Nephron progenitor cell (in vitro differentiated cells): ENCODE data around the gene RHBDF2.

Experiments used
- DNase-seq: peaks from one replicate; pipeline ENCODE4 v3.0.0; 2021
- H3K27ac Mint-ChIP-seq: 2 replicates; pipeline ENCODE4 v1.8.0; 2021; ENCODE audit warnings: mild to moderate bottlenecking, moderate library complexity, mixed read lengths
- H3K27me3 Mint-ChIP-seq: 2 replicates; pipeline ENCODE4 v1.8.0; 2021; ENCODE audit warnings: mild to moderate bottlenecking, low read depth, mixed read lengths; ENCODE audit not compliant: poor library complexity
- H3K36me3 Mint-ChIP-seq: 2 replicates; pipeline ENCODE4 v1.8.0; 2021; ENCODE audit warnings: low read depth, mixed read lengths
- H3K4me1 Mint-ChIP-seq: 2 replicates; pipeline ENCODE4 v1.8.0; 2021; ENCODE audit warnings: mixed read lengths
- H3K4me3 Mint-ChIP-seq: 2 replicates; pipeline ENCODE4 v1.8.0; 2021; ENCODE audit warnings: mild to moderate bottlenecking, moderate library complexity, mixed read lengths
- H3K9me3 Mint-ChIP-seq: 2 replicates; pipeline ENCODE4 v1.8.0; 2021; ENCODE audit warnings: mild to moderate bottlenecking, moderate library complexity, mixed read lengths
- TF ChIP-seq, protein P1 (sequence below): fragments of 200-600 bp; sonication (generic); IDR thresholded peaks from 2 replicates; pipeline ENCODE4 v1.5.0; 2021; ENCODE audit warnings: antibody characterized with exemption

RHBDF2 gene

DNA sequence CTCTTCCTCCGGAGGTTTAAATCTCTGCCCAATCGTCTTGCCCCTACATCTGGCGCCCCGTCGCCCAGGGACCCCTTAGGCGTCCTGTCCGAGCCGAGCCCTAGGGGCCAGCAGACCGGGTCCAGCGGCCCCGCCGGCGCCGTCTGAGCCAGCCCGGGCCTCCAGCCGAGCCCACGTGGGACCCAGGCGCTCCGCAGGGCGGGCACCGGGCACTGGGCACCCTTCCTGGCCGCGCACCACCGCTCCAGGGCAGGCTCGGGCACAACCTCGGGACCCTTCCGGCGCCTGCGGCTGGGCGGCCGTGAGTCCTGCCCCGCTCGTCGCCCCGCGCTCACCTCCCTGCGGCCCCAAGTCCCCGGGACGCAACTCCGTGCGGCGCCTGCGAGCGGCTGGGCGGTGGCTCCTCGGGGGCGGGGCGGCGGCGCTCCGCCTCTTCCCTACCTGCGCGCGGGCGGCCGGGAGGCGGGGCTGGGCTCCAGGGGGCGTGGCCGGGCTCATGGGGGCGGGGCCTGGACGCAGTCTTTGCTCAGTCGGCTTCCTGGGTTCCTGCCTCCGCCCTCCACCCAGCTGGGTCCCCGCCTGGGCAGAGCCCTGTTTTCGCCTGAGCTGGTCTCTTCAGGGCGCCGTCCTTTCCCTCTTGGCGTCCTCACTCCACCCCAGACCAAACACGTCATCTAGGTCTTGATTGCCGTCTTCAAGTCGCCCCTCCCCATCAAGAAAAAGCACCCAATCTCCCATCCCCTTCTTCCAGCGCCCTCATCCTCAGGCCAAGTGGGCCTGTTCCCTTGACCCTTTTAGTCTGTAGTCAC lies at the start of gene RHBDF2:
TSS of gene RHBDF2 (minus strand) at position 406 of the 809 bp plus-strand sequence. CDS start 19,899 bp downstream, outside the sequence.
- peaks cover 30% of the 10 kb centered on the region for H3K27me3 Mint-ChIP-seq
- H3K9me3 Mint-ChIP-seq, result no peaks in the 10 kb centered on the region
- peaks cover 64% of the 10 kb centered on the region for H3K4me1 Mint-ChIP-seq
- no peak within 1 kb of the TSS for H3K27ac Mint-ChIP-seq
- H3K36me3 Mint-ChIP-seq, result no peaks in the 10 kb centered on the region
- TF ChIP-seq, protein P1, sequence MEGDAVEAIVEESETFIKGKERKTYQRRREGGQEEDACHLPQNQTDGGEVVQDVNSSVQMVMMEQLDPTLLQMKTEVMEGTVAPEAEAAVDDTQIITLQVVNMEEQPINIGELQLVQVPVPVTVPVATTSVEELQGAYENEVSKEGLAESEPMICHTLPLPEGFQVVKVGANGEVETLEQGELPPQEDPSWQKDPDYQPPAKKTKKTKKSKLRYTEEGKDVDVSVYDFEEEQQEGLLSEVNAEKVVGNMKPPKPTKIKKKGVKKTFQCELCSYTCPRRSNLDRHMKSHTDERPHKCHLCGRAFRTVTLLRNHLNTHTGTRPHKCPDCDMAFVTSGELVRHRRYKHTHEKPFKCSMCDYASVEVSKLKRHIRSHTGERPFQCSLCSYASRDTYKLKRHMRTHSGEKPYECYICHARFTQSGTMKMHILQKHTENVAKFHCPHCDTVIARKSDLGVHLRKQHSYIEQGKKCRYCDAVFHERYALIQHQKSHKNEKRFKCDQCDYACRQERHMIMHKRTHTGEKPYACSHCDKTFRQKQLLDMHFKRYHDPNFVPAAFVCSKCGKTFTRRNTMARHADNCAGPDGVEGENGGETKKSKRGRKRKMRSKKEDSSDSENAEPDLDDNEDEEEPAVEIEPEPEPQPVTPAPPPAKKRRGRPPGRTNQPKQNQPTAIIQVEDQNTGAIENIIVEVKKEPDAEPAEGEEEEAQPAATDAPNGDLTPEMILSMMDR, result no peak
- peak within 1 kb of the TSS; percentile 81 for H3K4me3 Mint-ChIP-seq
- peak; percentile 96 for DNase-seq

DNA sequence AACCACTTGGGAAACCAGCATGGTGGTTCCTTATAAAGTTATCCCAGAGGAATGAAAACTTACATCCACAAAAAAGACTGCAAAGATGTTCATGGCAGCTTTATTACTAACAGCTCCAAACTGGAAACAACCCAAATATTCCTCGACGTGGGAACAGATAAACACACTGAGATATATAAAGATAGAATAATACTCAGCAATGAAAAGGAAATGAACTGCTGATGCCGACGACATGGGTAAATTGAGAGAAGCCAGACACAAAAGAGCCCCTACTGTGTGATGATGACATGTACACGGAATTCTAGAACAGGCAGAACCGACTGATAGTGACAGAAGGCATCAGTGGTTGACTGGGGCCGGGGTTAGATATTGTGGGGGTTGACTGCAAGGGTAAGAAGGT lies 48.3 kb upstream of the RHBDF2 start:
- H3K36me3 Mint-ChIP-seq, result no peaks in the 10 kb centered on the region
- peaks cover 13% of the 10 kb centered on the region for H3K4me1 Mint-ChIP-seq
- H3K27me3 Mint-ChIP-seq, result peaks cover 30% of the 10 kb centered on the region
- no peaks in the 10 kb centered on the region for H3K9me3 Mint-ChIP-seq
- DNase-seq, result no peak
- TF ChIP-seq, protein P1, result no peak
- H3K27ac Mint-ChIP-seq, result no peak overlapping the region
- no peak overlapping the region for H3K4me3 Mint-ChIP-seq

DNA sequence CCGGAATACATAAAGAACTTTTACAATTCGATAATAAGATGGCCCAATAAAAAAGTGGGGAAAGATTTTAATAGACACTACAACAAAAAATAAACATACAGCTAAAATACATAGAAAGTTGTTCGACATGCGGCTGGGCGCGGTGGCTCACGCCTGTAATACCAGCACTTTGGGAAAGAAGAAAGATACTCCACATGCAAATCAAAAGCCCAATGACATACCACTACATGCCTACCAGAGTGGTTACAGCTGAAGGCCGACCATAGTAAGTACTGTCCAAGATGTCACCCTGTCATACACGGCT lies 47.9 kb upstream of the RHBDF2 start:
- Mint-ChIP-seq H3K9me3 (no peaks in the 10 kb centered on the region), H3K36me3 (no peaks in the 10 kb centered on the region), H3K27me3 (peaks cover 33% of the 10 kb centered on the region), H3K4me1 (peaks cover 14% of the 10 kb centered on the region), H3K4me3 (no peak overlapping the region), H3K27ac (no peak overlapping the region)
- no peak for DNase-seq
- TF ChIP-seq, protein P1, result no peak

DNA sequence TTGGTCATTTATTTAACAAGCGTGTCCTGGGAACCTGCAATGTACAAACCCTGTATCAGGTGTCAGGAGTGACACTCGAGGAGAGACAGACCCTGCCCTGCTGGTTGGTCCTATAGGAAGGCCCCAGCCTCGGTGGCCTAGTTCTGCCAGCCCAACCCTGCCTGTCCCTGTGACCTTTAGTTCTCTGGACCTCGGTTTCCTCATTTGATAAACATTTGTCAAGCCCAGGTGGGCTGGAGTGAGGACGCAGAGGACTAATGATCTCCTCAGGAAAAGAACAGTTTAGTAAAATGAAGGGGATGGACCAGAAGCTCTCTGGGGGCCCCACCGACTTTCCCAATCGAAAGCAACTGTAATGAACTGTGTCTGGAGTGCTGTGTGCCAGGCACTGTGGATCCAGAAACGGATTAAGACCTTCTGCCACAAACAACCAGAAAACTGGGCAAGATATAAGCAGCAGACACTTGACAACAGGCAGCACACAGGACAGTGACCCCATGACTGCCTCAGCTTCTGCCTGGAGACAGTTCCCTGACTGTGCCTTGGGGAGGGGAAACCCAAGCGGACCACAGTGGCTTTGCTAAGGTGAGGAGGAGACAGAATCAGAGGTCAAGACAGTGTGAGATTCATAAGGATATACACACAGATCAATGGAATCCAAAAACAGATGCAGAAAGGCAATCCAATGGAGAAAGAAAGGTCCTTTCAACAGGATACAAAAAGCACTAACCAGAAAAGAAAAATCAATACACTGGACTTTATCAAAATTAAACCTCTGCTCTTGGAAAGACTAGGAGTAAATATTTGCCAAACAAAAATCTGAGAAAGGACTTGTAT lies 47.4 kb upstream of the RHBDF2 start:
- H3K27me3 Mint-ChIP-seq, result peaks cover 33% of the 10 kb centered on the region
- no peak overlapping the region for H3K4me3 Mint-ChIP-seq
- H3K4me1 Mint-ChIP-seq, result peaks cover 20% of the 10 kb centered on the region
- no peak overlapping the region for H3K27ac Mint-ChIP-seq
- H3K36me3 Mint-ChIP-seq, result no peaks in the 10 kb centered on the region
- DNase-seq, result no peak
- H3K9me3 Mint-ChIP-seq, result no peaks in the 10 kb centered on the region
- TF ChIP-seq, protein P1, result no peak

DNA sequence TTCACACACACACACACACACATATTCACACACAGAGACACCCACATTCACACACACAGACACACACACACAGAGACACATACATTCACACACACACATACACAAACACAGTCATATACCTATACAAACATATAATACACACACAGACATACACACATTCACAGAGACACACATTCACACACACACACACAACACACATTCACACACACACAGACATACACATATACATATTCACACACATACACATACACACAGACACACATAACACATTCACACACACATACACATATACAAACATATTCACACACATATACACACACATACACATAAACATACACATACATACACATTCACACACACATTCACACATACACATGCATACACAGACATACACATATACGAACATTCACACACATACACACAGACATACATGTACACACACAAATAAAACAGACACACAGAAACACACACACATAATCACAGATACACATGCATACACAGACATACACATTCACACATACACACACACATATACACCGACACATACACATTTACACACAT lies 46.5 kb upstream of the RHBDF2 start:
- H3K27me3 Mint-ChIP-seq, result peaks cover 37% of the 10 kb centered on the region
- no peak overlapping the region for H3K27ac Mint-ChIP-seq
- peaks cover 28% of the 10 kb centered on the region for H3K4me1 Mint-ChIP-seq
- H3K9me3 Mint-ChIP-seq, result no peaks in the 10 kb centered on the region
- TF ChIP-seq, protein P1, result no peak
- H3K4me3 Mint-ChIP-seq, result no peak overlapping the region
- DNase-seq, result no peak
- no peaks in the 10 kb centered on the region for H3K36me3 Mint-ChIP-seq
